Ishikawa (cell line): ENCODE measurements around the gene CCDC175.

Experiments used
- CEBPB ChIP-seq: IDR thresholded peaks from 2 replicates; pipeline ENCODE4 v1.6.1; 2012
- CREB1 ChIP-seq: IDR thresholded peaks from 2 replicates; pipeline ENCODE4 v1.6.1; 2012; ENCODE audit warnings: low read depth
- EGR1 ChIP-seq: IDR thresholded peaks from 2 replicates; pipeline ENCODE4 v1.6.1; 2012
- EP300 ChIP-seq: IDR thresholded peaks from 2 replicates; pipeline ENCODE4 v1.6.1; 2012; ENCODE audit warnings: borderline replicate concordance
- NFIC ChIP-seq: IDR thresholded peaks from 2 replicates; pipeline ENCODE4 v1.6.1; 2012
- RAD21 ChIP-seq: IDR thresholded peaks from 2 replicates; pipeline ENCODE4 v1.6.1; 2012; ENCODE audit warnings: low read depth
- ZBTB7A ChIP-seq: IDR thresholded peaks from 2 replicates; pipeline ENCODE4 v1.6.1; 2012; ENCODE audit warnings: low read depth
- TF ChIP-seq, protein P1 (sequence below): IDR thresholded peaks from 2 replicates; pipeline ENCODE4 v1.6.1; 2012

- no peak for TF ChIP-seq NFIC
- TF ChIP-seq RAD21 = no peak
- TF ChIP-seq CREB1 = no peak
- TF ChIP-seq EP300 = no peak
- TF ChIP-seq CEBPB = no peak
- TF ChIP-seq ZBTB7A = no peak
- TF ChIP-seq EGR1 = no peak
- TF ChIP-seq, protein P1, sequence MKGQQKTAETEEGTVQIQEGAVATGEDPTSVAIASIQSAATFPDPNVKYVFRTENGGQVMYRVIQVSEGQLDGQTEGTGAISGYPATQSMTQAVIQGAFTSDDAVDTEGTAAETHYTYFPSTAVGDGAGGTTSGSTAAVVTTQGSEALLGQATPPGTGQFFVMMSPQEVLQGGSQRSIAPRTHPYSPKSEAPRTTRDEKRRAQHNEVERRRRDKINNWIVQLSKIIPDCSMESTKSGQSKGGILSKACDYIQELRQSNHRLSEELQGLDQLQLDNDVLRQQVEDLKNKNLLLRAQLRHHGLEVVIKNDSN = no peak
Observed at GRCh38 chr14:59537476-59537875, 39.1 kb downstream of the CCDC175 start.
